DOHH2 (cell line): Measurements from ENCODE around the gene TUBB4B.

Experiments
- EZH2phosphoT487 ChIP-seq: fragments of 200-600 bp; sonication (generic); IDR thresholded peaks from 2 replicates; pipeline ENCODE4 v1.6.1; 2017; ENCODE audit warnings: borderline replicate concordance, mild to moderate bottlenecking, antibody characterized with exemption, low read length, moderate library complexity, mixed read lengths
- TF ChIP-seq, protein P1 (sequence below): fragments of 200-600 bp; sonication (generic); IDR thresholded peaks from one replicate; pipeline ENCODE4 v1.5.1; 2014; ENCODE audit warnings: antibody characterized with exemption, mild to moderate bottlenecking, low read depth, low read length; ENCODE audit not compliant: poor library complexity, severe bottlenecking

DNA sequence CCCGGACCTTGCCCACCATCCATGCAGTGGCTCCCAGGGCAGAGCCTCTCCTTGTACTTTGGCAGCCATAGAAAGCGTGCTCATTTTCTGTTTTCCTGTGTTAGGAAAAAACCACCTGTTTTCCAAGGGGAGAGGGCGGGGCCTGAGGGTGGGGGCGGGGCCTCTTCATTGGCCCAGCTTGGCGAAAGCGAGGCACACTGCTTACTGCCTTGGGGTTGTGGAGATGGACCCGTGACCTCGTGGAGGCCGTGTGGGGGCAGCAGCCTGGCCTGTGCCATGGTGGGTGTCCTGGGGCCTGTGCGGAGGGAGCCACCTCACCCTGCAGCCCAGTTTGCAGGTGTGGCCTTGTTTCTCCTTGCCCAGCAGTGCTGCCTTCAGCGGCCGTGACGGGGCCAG is 32.0 kb downstream of the TUBB4B start:
- TF ChIP-seq, protein P1, sequence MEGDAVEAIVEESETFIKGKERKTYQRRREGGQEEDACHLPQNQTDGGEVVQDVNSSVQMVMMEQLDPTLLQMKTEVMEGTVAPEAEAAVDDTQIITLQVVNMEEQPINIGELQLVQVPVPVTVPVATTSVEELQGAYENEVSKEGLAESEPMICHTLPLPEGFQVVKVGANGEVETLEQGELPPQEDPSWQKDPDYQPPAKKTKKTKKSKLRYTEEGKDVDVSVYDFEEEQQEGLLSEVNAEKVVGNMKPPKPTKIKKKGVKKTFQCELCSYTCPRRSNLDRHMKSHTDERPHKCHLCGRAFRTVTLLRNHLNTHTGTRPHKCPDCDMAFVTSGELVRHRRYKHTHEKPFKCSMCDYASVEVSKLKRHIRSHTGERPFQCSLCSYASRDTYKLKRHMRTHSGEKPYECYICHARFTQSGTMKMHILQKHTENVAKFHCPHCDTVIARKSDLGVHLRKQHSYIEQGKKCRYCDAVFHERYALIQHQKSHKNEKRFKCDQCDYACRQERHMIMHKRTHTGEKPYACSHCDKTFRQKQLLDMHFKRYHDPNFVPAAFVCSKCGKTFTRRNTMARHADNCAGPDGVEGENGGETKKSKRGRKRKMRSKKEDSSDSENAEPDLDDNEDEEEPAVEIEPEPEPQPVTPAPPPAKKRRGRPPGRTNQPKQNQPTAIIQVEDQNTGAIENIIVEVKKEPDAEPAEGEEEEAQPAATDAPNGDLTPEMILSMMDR, result no peak
- no peak for TF ChIP-seq EZH2phosphoT487
